BJ (cell line): ENCODE measurements around the gene SH3BGRL3. TPM values are rescaled to one million over a fixed set of nuclear protein-coding genes. Genes with fewer than 3 reads are reported as not detected.

Experiments used
- CTCF ChIA-PET: fragments of 350-600 bp; formaldehyde crosslinking; extraction: SDS; loops from one replicate; lab custom pipeline; 2021; ENCODE audit warnings: antibody characterized with exemption, inconsistent platforms; lab: Yijun Ruan, JAX
- POLR2A ChIA-PET: fragments of 300-600 bp; sonication (Branson Sonifier 250); formaldehyde crosslinking; extraction: SDS; loops from one replicate; lab custom pipeline; 2021; ENCODE audit warnings: antibody characterized with exemption; lab: Charles Lee
- DNase-seq: peaks from one replicate; pipeline ENCODE4 v3.0.0-alpha.2; 2011; ENCODE audit warnings: low read depth
- H3K27me3 ChIP-seq: 2 replicates; pipeline ENCODE4 v1.6.0; 2011; ENCODE audit warnings: low read length; ENCODE audit not compliant: control insufficient read depth, insufficient read depth
- H3K36me3 ChIP-seq: 2 replicates; pipeline ENCODE4 v1.5.1; 2011; ENCODE audit warnings: low read length; ENCODE audit not compliant: control insufficient read depth, insufficient read depth
- H3K4me3 ChIP-seq: 2 replicates; pipeline ENCODE4 v1.5.1; 2011; ENCODE audit warnings: low read depth, mild to moderate bottlenecking, control low read depth, low read length
- polyA plus RNA-seq: library from polyadenylated mRNA; depleted of rRNA; stranded (reverse); fragments of >200 nt; gene quantifications from 2 replicates; pipeline ENCODE4 v1.2.3, GENCODE V29; 2011
- TF ChIP-seq, protein P1 (sequence below): IDR thresholded peaks from 2 replicates; pipeline ENCODE4 v1.5.1; 2011; ENCODE audit warnings: low read depth, mild to moderate bottlenecking, control low read depth, inconsistent platforms, low read length, moderate library complexity; ENCODE audit not compliant: insufficient read depth

SH3BGRL3 gene
- polyA plus RNA-seq, 1 experiment = 298 TPM

DNA sequence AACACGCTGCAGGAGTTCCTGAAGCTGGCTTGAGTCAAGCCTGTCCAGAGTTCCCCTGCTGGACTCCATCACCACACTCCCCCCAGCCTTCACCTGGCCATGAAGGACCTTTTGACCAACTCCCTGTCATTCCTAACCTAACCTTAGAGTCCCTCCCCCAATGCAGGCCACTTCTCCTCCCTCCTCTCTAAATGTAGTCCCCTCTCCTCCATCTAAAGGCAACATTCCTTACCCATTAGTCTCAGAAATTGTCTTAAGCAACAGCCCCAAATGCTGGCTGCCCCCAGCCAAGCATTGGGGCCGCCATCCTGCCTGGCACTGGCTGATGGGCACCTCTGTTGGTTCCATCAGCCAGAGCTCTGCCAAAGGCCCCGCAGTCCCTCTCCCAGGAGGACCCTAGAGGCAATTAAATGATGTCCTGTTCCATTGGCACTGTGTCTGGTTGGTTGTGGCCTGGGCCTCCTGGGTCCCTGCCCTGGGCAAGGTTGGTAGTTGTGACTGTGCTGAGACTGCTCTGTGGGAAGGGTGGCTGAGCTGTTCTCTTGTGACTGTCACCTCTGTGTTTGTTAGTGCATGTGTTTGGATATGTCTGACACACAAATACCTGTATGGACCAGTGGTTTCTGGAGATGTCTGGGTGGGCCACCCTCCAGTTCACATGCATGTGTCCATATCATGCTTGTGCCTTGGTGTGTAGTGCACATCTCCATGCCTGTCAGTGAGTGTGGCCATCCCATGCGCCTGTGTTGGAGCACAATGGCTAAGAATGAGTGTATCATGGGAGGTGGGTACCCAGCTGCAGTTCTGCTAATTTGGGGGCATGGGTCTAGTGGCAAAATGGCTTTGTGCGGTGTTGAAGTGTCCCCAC lies 1.4 kb downstream of the SH3BGRL3 start:
- Histone ChIP-seq H3K4me3 (peak overlapping the region; percentile 81), H3K27me3 (no peaks in the 10 kb centered on the region), H3K36me3 (no peaks in the 10 kb centered on the region)
- DNase-seq = no peak
- TF ChIP-seq, protein P1, sequence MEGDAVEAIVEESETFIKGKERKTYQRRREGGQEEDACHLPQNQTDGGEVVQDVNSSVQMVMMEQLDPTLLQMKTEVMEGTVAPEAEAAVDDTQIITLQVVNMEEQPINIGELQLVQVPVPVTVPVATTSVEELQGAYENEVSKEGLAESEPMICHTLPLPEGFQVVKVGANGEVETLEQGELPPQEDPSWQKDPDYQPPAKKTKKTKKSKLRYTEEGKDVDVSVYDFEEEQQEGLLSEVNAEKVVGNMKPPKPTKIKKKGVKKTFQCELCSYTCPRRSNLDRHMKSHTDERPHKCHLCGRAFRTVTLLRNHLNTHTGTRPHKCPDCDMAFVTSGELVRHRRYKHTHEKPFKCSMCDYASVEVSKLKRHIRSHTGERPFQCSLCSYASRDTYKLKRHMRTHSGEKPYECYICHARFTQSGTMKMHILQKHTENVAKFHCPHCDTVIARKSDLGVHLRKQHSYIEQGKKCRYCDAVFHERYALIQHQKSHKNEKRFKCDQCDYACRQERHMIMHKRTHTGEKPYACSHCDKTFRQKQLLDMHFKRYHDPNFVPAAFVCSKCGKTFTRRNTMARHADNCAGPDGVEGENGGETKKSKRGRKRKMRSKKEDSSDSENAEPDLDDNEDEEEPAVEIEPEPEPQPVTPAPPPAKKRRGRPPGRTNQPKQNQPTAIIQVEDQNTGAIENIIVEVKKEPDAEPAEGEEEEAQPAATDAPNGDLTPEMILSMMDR = no peak
- ChIA-PET POLR2A (interaction anchor here (0.8 kb wide), 1 partner anchor 97 kb away, joined by 3 read pairs; no protein-coding TSS in a partner anchor), CTCF (interaction anchor here (0.7 to 3.5 kb wide), 5 partner anchors 26 to 812 kb away, joined by 3 to 24 read pairs (median 3); partner anchors contain the start of gene ZNF593)

DNA sequence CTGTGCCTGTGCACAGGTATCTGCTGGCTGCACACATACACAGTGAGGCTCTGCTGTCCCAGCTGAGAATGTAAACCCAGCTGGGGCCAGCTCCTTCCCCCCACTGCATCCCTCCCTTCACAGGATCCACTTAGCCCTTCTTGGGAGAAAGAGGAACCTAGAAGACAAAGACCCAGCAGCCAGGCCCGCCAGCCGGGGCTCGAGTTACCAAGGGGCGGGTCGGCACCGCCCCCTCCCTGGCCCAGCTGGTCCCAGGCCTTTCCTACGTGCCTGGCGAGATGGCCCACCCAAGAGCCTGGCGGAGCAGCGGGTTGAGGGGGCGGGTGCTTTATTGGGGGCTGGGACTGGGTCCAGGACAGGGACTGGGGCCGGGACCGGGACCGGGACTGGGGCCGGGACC lies 2.1 kb downstream of the SH3BGRL3 start:
- ChIA-PET POLR2A (no interaction called here), CTCF (interaction anchor here (0.7 to 3.5 kb wide), 6 partner anchors 25 to 813 kb away, joined by 3 to 24 read pairs (median 4); partner anchors contain the start of gene ZNF593)

DNA sequence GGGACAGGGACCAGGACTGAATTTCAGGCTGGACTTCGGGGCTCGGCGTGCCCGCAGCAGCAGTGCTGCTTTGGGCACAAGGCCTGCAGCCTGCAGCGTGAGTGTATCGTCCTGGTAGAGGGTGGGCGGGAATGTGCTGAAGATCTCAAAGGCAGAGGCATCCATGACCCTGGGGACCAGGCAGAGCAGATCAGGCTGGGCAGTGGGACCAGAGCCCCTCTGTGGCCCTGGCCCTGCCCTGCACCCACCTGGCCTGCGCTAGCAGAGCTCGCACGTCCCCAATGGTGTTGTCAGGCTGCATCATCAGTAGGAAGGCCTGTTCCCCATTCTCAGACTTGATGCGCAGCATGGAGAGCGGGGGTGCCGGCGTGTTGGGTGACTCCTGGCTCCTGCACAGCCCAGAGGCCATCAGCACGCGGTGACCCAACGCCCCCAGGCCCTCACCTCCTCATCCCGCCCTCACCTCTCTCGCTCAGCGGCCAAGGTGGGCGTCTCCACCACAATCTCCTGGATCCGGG lies 2.6 kb downstream of the SH3BGRL3 start:
- H3K4me3 ChIP-seq = no peak overlapping the region
- H3K36me3 ChIP-seq = no peaks in the 10 kb centered on the region
- ChIA-PET POLR2A (no interaction called here), CTCF (interaction anchor here (0.7 to 3.5 kb wide), 5 partner anchors 25 to 813 kb away, joined by 3 to 24 read pairs (median 3); no protein-coding TSS in a partner anchor)
- no peaks in the 10 kb centered on the region for H3K27me3 ChIP-seq
- no peak for DNase-seq
- TF ChIP-seq, protein P1 = no peak

More for the DNA sequence above, 2.1 kb downstream of the SH3BGRL3 start:
- H3K27me3 ChIP-seq = no peaks in the 10 kb centered on the region
- TF ChIP-seq, protein P1 = no peak
- H3K4me3 ChIP-seq = peak overlapping the region; percentile 3; the same call in 1 of the 2 replicates
- no peak for DNase-seq
- no peaks in the 10 kb centered on the region for H3K36me3 ChIP-seq

DNA sequence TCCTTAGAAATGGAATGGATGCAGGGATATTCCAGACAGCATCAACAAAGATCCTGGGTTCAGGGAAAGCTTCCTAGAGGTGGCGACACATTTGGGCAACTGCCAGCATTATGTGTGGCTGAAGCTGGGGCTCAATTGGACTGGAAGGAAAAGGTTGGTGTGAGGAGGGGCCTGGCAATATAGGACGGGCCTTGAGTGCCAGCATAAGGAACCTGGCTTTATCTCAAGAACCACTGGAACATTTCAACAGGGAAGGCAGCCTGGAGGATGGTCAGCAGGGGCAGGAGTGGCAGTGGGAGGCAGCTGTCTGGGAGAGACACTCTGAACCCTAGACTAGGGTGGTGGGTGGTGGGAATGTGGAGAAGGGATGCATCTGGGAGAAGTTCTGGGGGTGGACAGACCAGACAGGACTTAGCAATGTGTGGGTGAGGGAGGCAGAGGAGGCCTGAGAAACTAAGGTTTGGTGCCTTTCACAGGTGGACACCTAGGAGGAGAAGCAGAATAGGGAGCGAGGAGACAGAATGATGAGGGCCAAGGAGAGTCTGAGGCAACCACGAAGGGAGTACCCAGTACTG lies 3.5 kb downstream of the SH3BGRL3 start:
- CTCF ChIA-PET = interaction anchor here (0.6 to 4.0 kb wide), 4 partner anchors 18 to 1375 kb away, joined by 3 to 37 read pairs (median 7); no protein-coding TSS in a partner anchor
- DNase-seq = no peak
- no peak overlapping the region for H3K4me3 ChIP-seq
- TF ChIP-seq, protein P1 = no peak
- no peaks in the 10 kb centered on the region for H3K27me3 ChIP-seq
- no peaks in the 10 kb centered on the region for H3K36me3 ChIP-seq
- POLR2A ChIA-PET = interaction anchor here (0.6 kb wide), 1 partner anchor 78 kb away, joined by 3 read pairs; no protein-coding TSS in a partner anchor
